BLaER1 (cell line): ENCODE results near the gene ZNF236.
"Not testable (repeated sequence)": the region's sequence is repeated elsewhere in the genome, so short reads cannot be mapped to it uniquely, and the experiment has no call there.

ENCODE experiments used
- H3K27ac ChIP-seq: shearing (Covaris generic); formaldehyde crosslinking; 2 replicates; pipeline ENCODE4 v1.8.1; 2022
- H3K27me3 ChIP-seq: shearing (Covaris generic); formaldehyde crosslinking; 2 replicates; pipeline ENCODE4 v1.8.1; 2022
- H3K36me3 ChIP-seq: shearing (Covaris generic); formaldehyde crosslinking; 2 replicates; pipeline ENCODE4 v1.8.1; 2022
- H3K4me1 ChIP-seq: shearing (Covaris generic); formaldehyde crosslinking; 2 replicates; pipeline ENCODE4 v1.8.1; 2022
- H3K4me2 ChIP-seq: shearing (Covaris generic); formaldehyde crosslinking; 2 replicates; pipeline ENCODE4 v1.8.1; 2022
- H3K4me3 ChIP-seq: shearing (Covaris generic); formaldehyde crosslinking; 2 replicates; pipeline ENCODE4 v1.8.1; 2022
- H3K9ac ChIP-seq: shearing (Covaris generic); formaldehyde crosslinking; 2 replicates; pipeline ENCODE4 v1.8.1; 2022
- H3K9me3 ChIP-seq: shearing (Covaris generic); formaldehyde crosslinking; 2 replicates; pipeline ENCODE4 v1.8.1; 2022
- H4K20me1 ChIP-seq: shearing (Covaris generic); formaldehyde crosslinking; 2 replicates; pipeline ENCODE4 v1.8.1; 2022
- Cebpa-rat ChIP-seq: shearing (Covaris generic); IDR thresholded peaks from 2 replicates; pipeline ENCODE4 v1.8.1; 2022

The ZNF236 gene

GRCh38 chr18:76984193-76985155 lies 162.1 kb downstream of the ZNF236 start:
- Histone ChIP-seq H3K36me3 (no peaks in the 10 kb centered on the region), H3K4me2 (no peak overlapping the region), H3K4me1 (peaks cover 34% of the 10 kb centered on the region), H3K9ac (no peak overlapping the region), H3K4me3 (no peak overlapping the region), H3K27ac (no peak overlapping the region), H3K27me3 (no peaks in the 10 kb centered on the region), H3K9me3 (no peaks in the 10 kb centered on the region), H4K20me1 (no peaks in the 10 kb centered on the region)
- TF ChIP-seq Cebpa-rat = no peak

- H4K20me1 ChIP-seq = no peaks in the 10 kb centered on the region
- no peak overlapping the region for H3K4me2 ChIP-seq
- H3K27me3 ChIP-seq = no peaks in the 10 kb centered on the region
- TF ChIP-seq Cebpa-rat = no peak
- H3K4me3 ChIP-seq = no peak overlapping the region
- no peak overlapping the region for H3K9ac ChIP-seq
- H3K4me1 ChIP-seq = peaks cover 26% of the 10 kb centered on the region
- H3K27ac ChIP-seq = no peak overlapping the region
- no peaks in the 10 kb centered on the region for H3K9me3 ChIP-seq
- no peaks in the 10 kb centered on the region for H3K36me3 ChIP-seq
Measured at GRCh38 chr18:76985156-76985950, 163.0 kb downstream of the ZNF236 start.

- Histone ChIP-seq H3K9me3 (no peaks in the 10 kb centered on the region), H3K27ac (no peak overlapping the region), H3K36me3 (no peaks in the 10 kb centered on the region), H3K9ac (no peak overlapping the region), H3K4me2 (no peak overlapping the region), H3K27me3 (no peaks in the 10 kb centered on the region), H3K4me1 (peaks cover 20% of the 10 kb centered on the region), H4K20me1 (no peaks in the 10 kb centered on the region), H3K4me3 (no peak overlapping the region)
- no peak for TF ChIP-seq Cebpa-rat
Measured at GRCh38 chr18:76985951-76986236, 163.5 kb downstream of the ZNF236 start.

GRCh38 chr18:76986406-76986805 lies 164.0 kb downstream of the ZNF236 start:
- Histone ChIP-seq H3K9ac (no peak overlapping the region), H3K36me3 (no peaks in the 10 kb centered on the region), H3K4me3 (no peak overlapping the region), H3K4me1 (peaks cover 15% of the 10 kb centered on the region), H3K27ac (no peak overlapping the region), H3K9me3 (no peaks in the 10 kb centered on the region), H3K27me3 (no peaks in the 10 kb centered on the region), H3K4me2 (no peak overlapping the region), H4K20me1 (no peaks in the 10 kb centered on the region)
- no peak for TF ChIP-seq Cebpa-rat

- H3K27me3 ChIP-seq = no peaks in the 10 kb centered on the region
- no peak overlapping the region for H3K9ac ChIP-seq
- no peak overlapping the region for H3K4me2 ChIP-seq
- no peak overlapping the region for H3K27ac ChIP-seq
- H3K9me3 ChIP-seq = no peaks in the 10 kb centered on the region
- H3K4me3 ChIP-seq = no peak overlapping the region
- H3K4me1 ChIP-seq = peaks cover 4% of the 10 kb centered on the region
- H4K20me1 ChIP-seq = no peaks in the 10 kb centered on the region
- H3K36me3 ChIP-seq = no peaks in the 10 kb centered on the region
- no peak for TF ChIP-seq Cebpa-rat
Measured at GRCh38 chr18:76988031-76988826, 165.9 kb downstream of the ZNF236 start.

- Histone ChIP-seq H3K36me3 (no peaks in the 10 kb centered on the region), H3K4me1 (0 out of 2 replicates have a peak, but pooled peaks cover 6% of the 10 kb centered on the region), H3K4me2 (no peak overlapping the region), H3K27ac (no peak overlapping the region), H3K27me3 (no peaks in the 10 kb centered on the region), H3K4me3 (no peak overlapping the region), H3K9me3 (no peaks in the 10 kb centered on the region), H4K20me1 (no peaks in the 10 kb centered on the region), H3K9ac (no peak overlapping the region)
- TF ChIP-seq Cebpa-rat = no peak
Measured at GRCh38 chr18:76988827-76989646, 166.7 kb downstream of the ZNF236 start.

GRCh38 chr18:76989647-76990190 lies 167.4 kb downstream of the ZNF236 start:
- Histone ChIP-seq H3K9ac (no peak overlapping the region), H3K36me3 (no peaks in the 10 kb centered on the region), H3K9me3 (no peaks in the 10 kb centered on the region), H3K4me1 (0 out of 2 replicates have a peak, but pooled peaks cover 13% of the 10 kb centered on the region), H3K27ac (no peak overlapping the region), H3K27me3 (no peaks in the 10 kb centered on the region), H3K4me2 (no peak overlapping the region), H4K20me1 (no peaks in the 10 kb centered on the region), H3K4me3 (no peak overlapping the region)
- no peak for TF ChIP-seq Cebpa-rat

- not testable (repeated sequence) for H3K4me2 ChIP-seq, H3K27ac ChIP-seq, H3K9ac ChIP-seq
Measured at GRCh38 chr18:76990343-76991020, 168.1 kb downstream of the ZNF236 start.

More at GRCh38 chr18:76990343-76991020, 168.1 kb downstream of the ZNF236 start:
- H3K27me3 ChIP-seq, H3K4me3 ChIP-seq, H3K9me3 ChIP-seq, H3K36me3 ChIP-seq, H4K20me1 ChIP-seq: not testable (repeated sequence)
- 0 out of 2 replicates have a peak, but pooled peaks cover 13% of the 10 kb centered on the region for H3K4me1 ChIP-seq
